Adrenal gland (tissue), 12 donors: ENCODE measurements around the gene DUSP3. TPM values are rescaled to one million over a fixed set of nuclear protein-coding genes. Genes with fewer than 3 reads are reported as not detected.
A peak's percentile ranks its signal among the peaks of the same experiment; 100 is the strongest.

Experiments used
- DNase-seq, 7 donors: peaks; one replicate each; pipeline ENCODE4 v3.0.0-alpha.2; 2019 to 2020
- H3K27ac ChIP-seq, 5 donors: fragments of 200-600 bp; sonication (generic) in 4 of 5; 1 replicate in 3 of 5; 2 replicates in 2 of 5; pipeline versions ENCODE4 v1.5.1 to v1.8.0; 2016 to 2020; ENCODE audit warnings: mild to moderate bottlenecking in 1 of 5
- H3K27me3 ChIP-seq: fragments of 200-600 bp; 2 replicates; pipeline ENCODE4 v1.8.0; 2021
- H3K36me3 ChIP-seq, 2 donors: fragments of 200-600 bp; replicated peaks in 1 of 2; 1 replicate in 1 of 2; 2 replicates in 1 of 2; pipeline versions ENCODE4 v1.5.1 to v1.8.0; 2018 to 2022
- H3K4me1 ChIP-seq, 2 donors: fragments of 200-600 bp; replicated peaks in 1 of 2; 1 replicate in 1 of 2; 2 replicates in 1 of 2; pipeline versions ENCODE4 v1.5.1 to v1.8.0; 2018 to 2021
- H3K4me3 ChIP-seq, 4 donors: fragments of 200-600 bp; sonication (generic) in 3 of 4; one replicate each; pipeline ENCODE4 v1.5.1; 2016 to 2018
- H3K9me3 ChIP-seq, 3 donors: fragments of 200-600 bp; sonication (generic) in 1 of 3; replicated peaks in 1 of 3; 1 replicate in 2 of 3; 2 replicates in 1 of 3; pipeline versions ENCODE4 v1.5.1 to v1.8.0; 2016 to 2021
- CTCF ChIP-seq, 6 experiments: fragments of 450-650 bp in 4 of 6; fragments of 200-600 bp in 2 of 6; sonication (generic) in 1 of 6; IDR thresholded peaks; 1 replicate in 5 of 6; 2 replicates in 1 of 6; pipeline versions ENCODE4 v1.5.1 to v1.8.0; 2016 to 2021; ENCODE audit warnings: antibody characterized with exemption in 6 of 6, mild to moderate bottlenecking in 2 of 6, moderate library complexity in 1 of 6
- POLR2A ChIP-seq, 2 donors: fragments of 450-650 bp; IDR thresholded peaks; one replicate each; pipeline ENCODE4 v1.6.1; 2017; ENCODE audit warnings: antibody characterized with exemption in 2 of 2, mild to moderate bottlenecking in 2 of 2, moderate library complexity in 1 of 2
- WGBS, 4 donors: extraction: QIAGEN DNeasy Blood & Tissue Kit in 2 of 4; methylation state at CpG; one replicate each; pipeline versions ENCODE4 v1.1.5 to v1.1.7; 2013 to 2017; 5-methylcytosine and 5-hydroxymethylcytosine counted together
- intact Hi-C, 2 donors: fragments of 100-400 bp; cut with DNase I; formaldehyde crosslinking; loops; one replicate each; pipeline versions ENCODE4 v1.14.1 to v1.15.0; 2022 to 2023
- polyA plus RNA-seq, 3 donors: library from polyadenylated mRNA; stranded (reverse); fragments of 200-250 nt in 2 of 3; fragments of 350-450 nt in 1 of 3; fragmentation: Illumina TruSeq in 1 of 3; extraction: RNeasy Lipid Tissue Mini Kit (QIAGEN cat#74804) in 1 of 3; gene quantifications; one replicate each; pipeline ENCODE4 v1.2.3, GENCODE V29; 2013 to 2014
- total RNA-seq, 9 donors: library from RNA; depleted of rRNA in 4 of 9; stranded (reverse); fragments of >200 nt in 4 of 9; fragments of 120-200 nt in 1 of 9; fragmentation: NEBNext Ultra II Directional in 1 of 9; extraction: Animal tissue kit (Norgen Biotek cat#: 25700) in 1 of 9; gene quantifications; one replicate each; pipeline versions ENCODE4 v1.1.0 to v1.2.4, GENCODE V29; 2013 to 2023
- donor health status: healthy with polysubstance abuse.
- donor health status: Bipolar disorder and iron deficiency.
- donor health status: DM: yes; HTN: yes; CAD: no.
- donor health status: DM: no; HTN: no; CAD: no.
- donor health status: DM: no; HTN: no; CAD: no.
- donor health status: DM: yes; HTN: yes; CAD: no.

The DUSP3 gene
- total and polyA plus RNA-seq, 12 donors = 56.3 to 136 (median 79.5) TPM

- H3K9me3 ChIP-seq = no peaks in the 10 kb centered on the region
- DNase-seq = no peak
- H3K4me3 ChIP-seq = no peak overlapping the region
- WGBS, 4 donors = 82 to 98% (median 90%) methylated on average over 4 to 5 of the region's 5 CpGs
- no peaks in the 10 kb centered on the region for H3K36me3 ChIP-seq
- TF ChIP-seq POLR2A (IDR thresholded peaks at IDR 0.05) (no peak), CTCF (IDR thresholded peaks at IDR 0.05) (no peak)
- no peak overlapping the region for H3K27ac ChIP-seq
- peaks cover 0 to 8% of the 10 kb centered on the region in 2 donors for H3K4me1 ChIP-seq
- intact Hi-C loops = no loop called here
- H3K27me3 ChIP-seq = no peaks in the 10 kb centered on the region
Measured at GRCh38 chr17:43818966-43819365, 40.2 kb upstream of the DUSP3 start.

- no peaks in the 10 kb centered on the region for H3K27me3 ChIP-seq
- peaks cover 0 to under 1% of the 10 kb centered on the region in 2 donors for H3K4me1 ChIP-seq
- H3K36me3 ChIP-seq = peaks cover 0 to 3% of the 10 kb centered on the region in 2 donors
- no peak overlapping the region for H3K4me3 ChIP-seq
- intact Hi-C loops = no loop called here
- H3K9me3 ChIP-seq = no peaks in the 10 kb centered on the region
- TF ChIP-seq CTCF (IDR thresholded peaks at IDR 0.05) (no peak), POLR2A (IDR thresholded peaks at IDR 0.05) (no peak)
- H3K27ac ChIP-seq = no peak overlapping the region
- peak in 1 of 7 donors; percentile 31 for DNase-seq
- WGBS, 4 donors = 90 to 96% (median 93%) methylated on average over 9 of the region's 9 CpGs
Measured at GRCh38 chr17:43817826-43818225, 39.0 kb upstream of the DUSP3 start.

GRCh38 chr17:43816336-43817320 lies 37.9 kb upstream of the DUSP3 start:
- DNase-seq = peak in 1 of 7 donors; percentile 28
- intact Hi-C loops = no loop called here
- Histone ChIP-seq H3K36me3 (peaks cover 0 to 3% of the 10 kb centered on the region in 2 donors), H3K27me3 (no peaks in the 10 kb centered on the region), H3K9me3 (no peaks in the 10 kb centered on the region), H3K27ac (no peak overlapping the region), H3K4me3 (no peak overlapping the region), H3K4me1 (no peaks in the 10 kb centered on the region)
- no peak for TF ChIP-seq POLR2A (IDR thresholded peaks at IDR 0.05)
- TF ChIP-seq CTCF (IDR thresholded peaks at IDR 0.05) = no peak
- 90 to 94% (median 92%) methylated on average over 19 to 24 of the region's 24 CpGs for WGBS, 4 donors

- Histone ChIP-seq H3K9me3 (no peaks in the 10 kb centered on the region), H3K36me3 (peaks cover 0 to 3% of the 10 kb centered on the region in 2 donors), H3K4me1 (no peaks in the 10 kb centered on the region), H3K4me3 (no peak overlapping the region), H3K27me3 (no peaks in the 10 kb centered on the region), H3K27ac (no peak overlapping the region)
- no peak for DNase-seq
- intact Hi-C loops = no loop called here
- WGBS, 4 donors = 6 to 11% (median 9%) methylated on average over 1 of the region's 1 CpG
- TF ChIP-seq POLR2A (IDR thresholded peaks at IDR 0.05) = no peak
- no peak for TF ChIP-seq CTCF (IDR thresholded peaks at IDR 0.05)
Measured at GRCh38 chr17:43814714-43815113, 35.9 kb upstream of the DUSP3 start.
